ENCODE measurements around the gene GBE1.

The GBE1 gene

GRCh38 chr3:81638480-81638879, 123.0 kb downstream of the GBE1 start:
- no peak overlapping the region for H3K4me3 ChIP-seq (replicated peaks; ENCODE audit: low read depth, low read length)
- TF ChIP-seq, protein P1, sequence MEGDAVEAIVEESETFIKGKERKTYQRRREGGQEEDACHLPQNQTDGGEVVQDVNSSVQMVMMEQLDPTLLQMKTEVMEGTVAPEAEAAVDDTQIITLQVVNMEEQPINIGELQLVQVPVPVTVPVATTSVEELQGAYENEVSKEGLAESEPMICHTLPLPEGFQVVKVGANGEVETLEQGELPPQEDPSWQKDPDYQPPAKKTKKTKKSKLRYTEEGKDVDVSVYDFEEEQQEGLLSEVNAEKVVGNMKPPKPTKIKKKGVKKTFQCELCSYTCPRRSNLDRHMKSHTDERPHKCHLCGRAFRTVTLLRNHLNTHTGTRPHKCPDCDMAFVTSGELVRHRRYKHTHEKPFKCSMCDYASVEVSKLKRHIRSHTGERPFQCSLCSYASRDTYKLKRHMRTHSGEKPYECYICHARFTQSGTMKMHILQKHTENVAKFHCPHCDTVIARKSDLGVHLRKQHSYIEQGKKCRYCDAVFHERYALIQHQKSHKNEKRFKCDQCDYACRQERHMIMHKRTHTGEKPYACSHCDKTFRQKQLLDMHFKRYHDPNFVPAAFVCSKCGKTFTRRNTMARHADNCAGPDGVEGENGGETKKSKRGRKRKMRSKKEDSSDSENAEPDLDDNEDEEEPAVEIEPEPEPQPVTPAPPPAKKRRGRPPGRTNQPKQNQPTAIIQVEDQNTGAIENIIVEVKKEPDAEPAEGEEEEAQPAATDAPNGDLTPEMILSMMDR (IDR thresholded peaks at IDR 0.05; ENCODE audit: low read length, missing control alignments): no peak
- DNase-seq (ENCODE audit: low read depth): no peak

DNA sequence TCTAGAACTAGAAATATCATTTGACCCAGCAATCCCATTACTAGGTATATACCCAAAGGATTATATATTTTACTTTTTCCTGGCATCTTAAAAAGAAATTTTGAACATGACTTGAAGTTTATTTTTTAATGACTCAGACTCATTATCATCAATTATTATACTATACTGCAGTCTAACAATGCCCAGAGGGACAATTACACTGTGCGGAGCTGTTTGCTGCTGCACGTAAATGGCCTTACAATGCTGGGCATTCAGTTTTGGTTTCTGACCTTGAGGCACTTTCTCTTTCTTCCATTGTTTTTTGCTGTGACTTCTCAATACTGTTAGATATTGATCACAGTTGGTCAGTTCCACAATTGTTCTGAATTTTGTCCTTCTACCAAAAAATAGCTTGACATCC, 128.8 kb downstream of the GBE1 start:
- TF ChIP-seq, protein P1 (IDR thresholded peaks at IDR 0.05; ENCODE audit: low read length, missing control alignments): no peak
- no peak for DNase-seq (ENCODE audit: low read depth)
- no peak overlapping the region for H3K4me3 ChIP-seq (replicated peaks; ENCODE audit: low read depth, low read length)

DNA sequence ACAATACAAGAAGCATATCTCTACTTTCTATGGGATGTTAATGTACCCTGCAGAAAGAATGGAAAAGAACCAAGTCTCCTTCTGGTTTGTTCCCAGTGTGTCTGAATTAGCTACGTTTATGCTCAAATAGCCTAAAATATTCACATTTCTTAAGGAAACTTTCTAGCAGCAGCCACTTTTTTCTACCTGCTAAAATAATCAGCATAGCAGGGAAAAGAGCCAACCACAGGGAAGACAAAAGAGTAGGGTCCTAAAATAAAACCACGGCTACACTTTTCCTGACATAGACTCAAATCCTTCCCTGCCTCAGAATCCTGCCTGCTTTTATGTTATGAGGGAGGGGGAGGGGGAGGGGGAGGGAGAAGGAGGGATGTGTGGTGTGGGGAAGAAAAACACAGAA, 136.7 kb downstream of the GBE1 start:
- TF ChIP-seq, protein P1 (IDR thresholded peaks at IDR 0.05; ENCODE audit: low read length, missing control alignments): no peak
- H3K4me3 ChIP-seq (replicated peaks; ENCODE audit: low read depth, low read length): no peak overlapping the region
- no peak for DNase-seq (ENCODE audit: low read depth)

GRCh38 chr3:81622395-81622794, 139.1 kb downstream of the GBE1 start:
- peak; percentile 7 for DNase-seq (ENCODE audit: low read depth)
- TF ChIP-seq, protein P1 (IDR thresholded peaks at IDR 0.05; ENCODE audit: low read length, missing control alignments): no peak

GRCh38 chr3:81621277-81621676, 140.2 kb downstream of the GBE1 start:
- DNase-seq (ENCODE audit: low read depth): no peak
- TF ChIP-seq, protein P1 (IDR thresholded peaks at IDR 0.05; ENCODE audit: low read length, missing control alignments): no peak
- H3K4me3 ChIP-seq (replicated peaks; ENCODE audit: low read depth, low read length): no peak overlapping the region

More at GRCh38 chr3:81622395-81622794, 139.1 kb downstream of the GBE1 start:
- no peak overlapping the region for H3K4me3 ChIP-seq (replicated peaks; ENCODE audit: low read depth, low read length)

GRCh38 chr3:81620849-81621248, 140.6 kb downstream of the GBE1 start:
- DNase-seq (ENCODE audit: low read depth): no peak
- H3K4me3 ChIP-seq (replicated peaks; ENCODE audit: low read depth, low read length): no peak overlapping the region
- TF ChIP-seq, protein P1 (IDR thresholded peaks at IDR 0.05; ENCODE audit: low read length, missing control alignments): no peak

- TF ChIP-seq, protein P1 (IDR thresholded peaks at IDR 0.05; ENCODE audit: low read length, missing control alignments): no peak
- no peak for DNase-seq (ENCODE audit: low read depth)
- H3K4me3 ChIP-seq (replicated peaks; ENCODE audit: low read depth, low read length): no peak overlapping the region
Observed at GRCh38 chr3:81612768-81613167, 148.7 kb downstream of the GBE1 start.

Data from fibroblast of pulmonary artery (primary cell).